HepG2 (cell line): ENCODE data around the gene SLCO4A1. TPM values are rescaled to one million over a fixed set of nuclear protein-coding genes. Genes with fewer than 3 reads are reported as not detected.

Experiments used
- ARID4A ChIP-seq: sonication (generic); formaldehyde crosslinking; IDR thresholded peaks from 2 replicates; pipeline ENCODE4 v1.5.0; 2020; ENCODE audit warnings: mild to moderate bottlenecking, missing genetic modification reagents, borderline replicate concordance
- ARNT ChIP-seq: fragments of 450-650 bp; IDR thresholded peaks from 2 replicates; pipeline ENCODE4 v1.6.1; 2017
- CBX1 ChIP-seq: IDR thresholded peaks from one replicate; pipeline ENCODE4 v1.6.1; 2016; ENCODE audit warnings: antibody characterized with exemption, low read depth
- FIP1L1 ChIP-seq: fragments of 200-400 bp; formaldehyde crosslinking; IDR thresholded peaks from 2 replicates; pipeline ENCODE4 v1.6.1; 2018; ENCODE audit warnings: low read depth, mild to moderate bottlenecking, low read length, moderate library complexity, borderline replicate concordance; ENCODE audit not compliant: insufficient read depth
- GABPB1 ChIP-seq: IDR thresholded peaks from 2 replicates; pipeline ENCODE4 v1.6.1; 2016; ENCODE audit warnings: mild to moderate bottlenecking, missing genetic modification reagents, moderate library complexity, missing compliant biosample characterization
- GLI4 ChIP-seq: sonication (generic); formaldehyde crosslinking; IDR thresholded peaks from 2 replicates; pipeline ENCODE4 v1.5.1; 2020; ENCODE audit warnings: missing genetic modification reagents, mild to moderate bottlenecking, moderate library complexity, borderline replicate concordance
- HNRNPH1 ChIP-seq: fragments of 200-400 bp; formaldehyde crosslinking; optimal IDR thresholded peaks from 2 replicates; pipeline ENCODE3; 2017; ENCODE audit warnings: mild to moderate bottlenecking, low read depth, low read length
- MTF1 ChIP-seq: sonication (generic); formaldehyde crosslinking; IDR thresholded peaks from 2 replicates; pipeline ENCODE4 v1.5.0; 2020; ENCODE audit warnings: missing genetic modification reagents
- MZF1 ChIP-seq: sonication (generic); formaldehyde crosslinking; IDR thresholded peaks from 2 replicates; pipeline ENCODE4 v1.8.1; 2023; ENCODE audit warnings: mild to moderate bottlenecking, missing genetic modification reagents, borderline replicate concordance
- NCOA2 ChIP-seq: sonication (generic); formaldehyde crosslinking; IDR thresholded peaks from 2 replicates; pipeline ENCODE4 v1.8.0; 2022; ENCODE audit warnings: inconsistent platforms
- NFATC3 ChIP-seq: sonication (generic); formaldehyde crosslinking; IDR thresholded peaks from 2 replicates; pipeline ENCODE4 v1.5.1; 2020; ENCODE audit warnings: mild to moderate bottlenecking, missing genetic modification reagents
- SOX5 ChIP-seq: IDR thresholded peaks from 2 replicates; pipeline ENCODE4 v1.6.1; 2016; ENCODE audit warnings: borderline replicate concordance
- SP1 ChIP-seq, 2 experiments: fragments of 450-650 bp in 1 of 2; sonication (generic) in 1 of 2; formaldehyde crosslinking in 1 of 2; IDR thresholded peaks; 2 replicates each; pipeline versions ENCODE4 v1.4.0 to v1.6.1; 2016 to 2020; ENCODE audit warnings: missing genetic modification reagents in 1 of 2
- SPEN ChIP-seq: sonication (generic); formaldehyde crosslinking; IDR thresholded peaks from 2 replicates; pipeline ENCODE4 v1.5.1; 2020; ENCODE audit warnings: low read depth, mild to moderate bottlenecking, missing genetic modification reagents
- SRSF4 ChIP-seq: fragments of 200-400 bp; formaldehyde crosslinking; IDR thresholded peaks from one replicate; pipeline ENCODE4 v1.6.1; 2018; ENCODE audit warnings: mild to moderate bottlenecking, low read depth, low read length, moderate library complexity; ENCODE audit not compliant: poor library complexity, severe bottlenecking
- ZKSCAN1 ChIP-seq: fragments of 150-350 bp; IDR thresholded peaks from 2 replicates; pipeline ENCODE4 v1.6.1; 2014; ENCODE audit warnings: low read length
- ZNF232 ChIP-seq: sonication (generic); formaldehyde crosslinking; IDR thresholded peaks from 2 replicates; pipeline ENCODE4 v1.4.0; 2020; ENCODE audit warnings: missing genetic modification reagents, borderline replicate concordance
- ZNF337 ChIP-seq: sonication (generic); formaldehyde crosslinking; IDR thresholded peaks from 2 replicates; pipeline ENCODE4 v1.5.1; 2020; ENCODE audit warnings: missing genetic modification reagents, low read depth, mild to moderate bottlenecking, borderline replicate concordance
- ZNF354B ChIP-seq: sonication (generic); formaldehyde crosslinking; IDR thresholded peaks from 2 replicates; pipeline ENCODE4 v1.8.0; 2022; ENCODE audit warnings: mild to moderate bottlenecking, missing genetic modification reagents
- ZSCAN12 ChIP-seq: sonication (generic); formaldehyde crosslinking; IDR thresholded peaks from 2 replicates; pipeline ENCODE4 v1.9.0; 2021; ENCODE audit warnings: mild to moderate bottlenecking, missing genetic modification reagents
- polyA plus RNA-seq, 8 experiments: library from polyadenylated mRNA; depleted of rRNA in 3 of 8; stranded (reverse) in 7 of 8; unstranded in 1 of 8; fragments of >200 nt; fragmentation: Illumina TruSeq in 4 of 8; extraction: Trizol in 4 of 8; gene quantifications; 2 replicates each; pipeline versions ENCODE4 v1.2.1 to v1.2.3, GENCODE V29; 2011 to 2016; ENCODE audit warnings: low read depth in 4 of 8, missing spikeins in 1 of 8, mixed read lengths in 1 of 8; ENCODE audit not compliant: insufficient read depth in 1 of 8
- total RNA-seq, 5 experiments: library from RNA; depleted of rRNA; stranded (reverse); fragments of >200 nt; fragmentation: Illumina TruSeq; extraction: Trizol; gene quantifications; 2 replicates each; pipeline ENCODE4 v1.2.3, GENCODE V29; 2016; ENCODE audit warnings: low read depth in 1 of 5
- TF ChIP-seq, protein P1 (sequence below): IDR thresholded peaks from 2 replicates; pipeline ENCODE4 v1.6.1; 2016; ENCODE audit warnings: low read depth, missing genetic modification reagents, missing compliant biosample characterization

The SLCO4A1 gene
- total and polyA plus RNA-seq, 2 of the 13 experiments (the other 11 are each of a cell fraction or from before 2014, with no cell fraction given), result 55.5 to 112 TPM

- TF ChIP-seq ARNT (no peak), HNRNPH1 (no peak), SPEN (CRISPR knock-in tag) (no peak), CBX1 (no peak), ZNF232 (CRISPR knock-in tag) (no peak), ZNF354B (CRISPR knock-in tag) (no peak), MZF1 (no peak), ARID4A (CRISPR knock-in tag) (peak; percentile 29; the same call in 1 of the 2 replicates), GABPB1 (CRISPR knock-in tag) (no peak), ZNF337 (CRISPR knock-in tag) (no peak), NFATC3 (CRISPR knock-in tag) (no peak), ZSCAN12 (no peak), GLI4 (CRISPR knock-in tag) (no peak), MTF1 (CRISPR knock-in tag) (no peak), NCOA2 (CRISPR knock-in tag) (0 out of 2 replicates have a peak, but pooled peaks have one; percentile 18), SP1 (IDR thresholded peaks at IDR 0.05) (no peak), SP1 (CRISPR knock-in tag; IDR thresholded peaks at IDR 0.05) (no peak), ZKSCAN1 (no peak), FIP1L1 (no peak), SOX5 (0 out of 2 replicates have a peak, but pooled peaks have one; percentile 8), SRSF4 (no peak)
- TF ChIP-seq, protein P1, sequence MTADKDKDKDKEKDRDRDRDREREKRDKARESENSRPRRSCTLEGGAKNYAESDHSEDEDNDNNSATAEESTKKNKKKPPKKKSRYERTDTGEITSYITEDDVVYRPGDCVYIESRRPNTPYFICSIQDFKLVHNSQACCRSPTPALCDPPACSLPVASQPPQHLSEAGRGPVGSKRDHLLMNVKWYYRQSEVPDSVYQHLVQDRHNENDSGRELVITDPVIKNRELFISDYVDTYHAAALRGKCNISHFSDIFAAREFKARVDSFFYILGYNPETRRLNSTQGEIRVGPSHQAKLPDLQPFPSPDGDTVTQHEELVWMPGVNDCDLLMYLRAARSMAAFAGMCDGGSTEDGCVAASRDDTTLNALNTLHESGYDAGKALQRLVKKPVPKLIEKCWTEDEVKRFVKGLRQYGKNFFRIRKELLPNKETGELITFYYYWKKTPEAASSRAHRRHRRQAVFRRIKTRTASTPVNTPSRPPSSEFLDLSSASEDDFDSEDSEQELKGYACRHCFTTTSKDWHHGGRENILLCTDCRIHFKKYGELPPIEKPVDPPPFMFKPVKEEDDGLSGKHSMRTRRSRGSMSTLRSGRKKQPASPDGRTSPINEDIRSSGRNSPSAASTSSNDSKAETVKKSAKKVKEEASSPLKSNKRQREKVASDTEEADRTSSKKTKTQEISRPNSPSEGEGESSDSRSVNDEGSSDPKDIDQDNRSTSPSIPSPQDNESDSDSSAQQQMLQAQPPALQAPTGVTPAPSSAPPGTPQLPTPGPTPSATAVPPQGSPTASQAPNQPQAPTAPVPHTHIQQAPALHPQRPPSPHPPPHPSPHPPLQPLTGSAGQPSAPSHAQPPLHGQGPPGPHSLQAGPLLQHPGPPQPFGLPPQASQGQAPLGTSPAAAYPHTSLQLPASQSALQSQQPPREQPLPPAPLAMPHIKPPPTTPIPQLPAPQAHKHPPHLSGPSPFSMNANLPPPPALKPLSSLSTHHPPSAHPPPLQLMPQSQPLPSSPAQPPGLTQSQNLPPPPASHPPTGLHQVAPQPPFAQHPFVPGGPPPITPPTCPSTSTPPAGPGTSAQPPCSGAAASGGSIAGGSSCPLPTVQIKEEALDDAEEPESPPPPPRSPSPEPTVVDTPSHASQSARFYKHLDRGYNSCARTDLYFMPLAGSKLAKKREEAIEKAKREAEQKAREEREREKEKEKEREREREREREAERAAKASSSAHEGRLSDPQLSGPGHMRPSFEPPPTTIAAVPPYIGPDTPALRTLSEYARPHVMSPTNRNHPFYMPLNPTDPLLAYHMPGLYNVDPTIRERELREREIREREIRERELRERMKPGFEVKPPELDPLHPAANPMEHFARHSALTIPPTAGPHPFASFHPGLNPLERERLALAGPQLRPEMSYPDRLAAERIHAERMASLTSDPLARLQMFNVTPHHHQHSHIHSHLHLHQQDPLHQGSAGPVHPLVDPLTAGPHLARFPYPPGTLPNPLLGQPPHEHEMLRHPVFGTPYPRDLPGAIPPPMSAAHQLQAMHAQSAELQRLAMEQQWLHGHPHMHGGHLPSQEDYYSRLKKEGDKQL (CRISPR knock-in tag), result no peak
Observed at GRCh38 chr20:62638055-62638570, 4.2 kb upstream of the SLCO4A1 start (continued).
